HTR-8/SVneo (cell line): ENCODE results near the gene ZNF280A.

Experiments used
- DNase-seq: peaks from one replicate; pipeline ENCODE4 v3.0.0; 2011; ENCODE audit warnings: low spot score, mixed read lengths; ENCODE audit not compliant: insufficient read length
- FAIRE-seq: peaks from 2 replicates; lab custom pipeline; 2011; peaks lifted over from hg19 to GRCh38; lab: Jason Lieb, UNC

The ZNF280A gene, protein sequence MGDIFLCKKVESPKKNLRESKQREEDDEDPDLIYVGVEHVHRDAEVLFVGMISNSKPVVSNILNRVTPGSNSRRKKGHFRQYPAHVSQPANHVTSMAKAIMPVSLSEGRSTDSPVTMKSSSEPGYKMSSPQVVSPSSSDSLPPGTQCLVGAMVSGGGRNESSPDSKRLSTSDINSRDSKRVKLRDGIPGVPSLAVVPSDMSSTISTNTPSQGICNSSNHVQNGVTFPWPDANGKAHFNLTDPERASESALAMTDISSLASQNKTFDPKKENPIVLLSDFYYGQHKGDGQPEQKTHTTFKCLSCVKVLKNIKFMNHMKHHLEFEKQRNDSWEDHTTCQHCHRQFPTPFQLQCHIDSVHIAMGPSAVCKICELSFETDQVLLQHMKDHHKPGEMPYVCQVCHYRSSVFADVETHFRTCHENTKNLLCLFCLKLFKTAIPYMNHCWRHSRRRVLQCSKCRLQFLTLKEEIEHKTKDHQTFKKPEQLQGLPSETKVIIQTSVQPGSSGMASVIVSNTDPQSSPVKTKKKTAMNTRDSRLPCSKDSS

DNA sequence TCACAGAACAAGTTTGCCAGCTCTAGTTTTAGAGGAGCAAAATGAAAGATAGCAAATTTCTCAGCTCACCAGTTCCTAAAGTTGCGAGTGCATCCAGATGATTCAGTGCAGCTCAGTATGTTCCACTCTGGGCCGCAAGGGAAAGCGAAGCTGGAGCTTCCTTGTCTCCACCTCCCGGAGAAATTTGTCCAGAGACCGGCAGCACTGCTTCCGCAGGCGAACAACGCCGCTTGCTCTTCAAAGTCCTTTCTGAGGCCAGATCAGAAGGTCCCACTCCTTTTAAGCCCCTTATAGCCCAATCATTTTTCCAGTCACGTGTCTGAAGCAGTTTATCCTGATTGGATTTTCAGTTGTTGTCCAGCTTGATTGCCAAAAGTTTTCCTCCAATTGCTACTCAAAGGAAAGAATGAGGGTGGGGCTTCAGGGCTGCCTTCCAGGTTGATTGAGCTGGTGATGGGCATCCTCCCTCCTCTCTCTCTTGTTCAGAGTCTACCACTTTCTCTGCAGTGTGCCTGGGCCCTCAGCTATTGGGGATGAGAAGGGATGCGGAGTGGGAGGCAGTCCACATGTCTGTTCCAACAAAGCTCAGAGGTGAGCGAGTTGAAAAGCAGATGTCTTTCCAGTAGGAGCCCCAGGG, at the start of gene ZNF280A:
TSS of gene ZNF280A (minus strand) at position 251 of the 637 bp plus-strand sequence. CDS start 4,640 bp downstream, outside the sequence.
- FAIRE-seq, result no peak
- no peak for DNase-seq

DNA sequence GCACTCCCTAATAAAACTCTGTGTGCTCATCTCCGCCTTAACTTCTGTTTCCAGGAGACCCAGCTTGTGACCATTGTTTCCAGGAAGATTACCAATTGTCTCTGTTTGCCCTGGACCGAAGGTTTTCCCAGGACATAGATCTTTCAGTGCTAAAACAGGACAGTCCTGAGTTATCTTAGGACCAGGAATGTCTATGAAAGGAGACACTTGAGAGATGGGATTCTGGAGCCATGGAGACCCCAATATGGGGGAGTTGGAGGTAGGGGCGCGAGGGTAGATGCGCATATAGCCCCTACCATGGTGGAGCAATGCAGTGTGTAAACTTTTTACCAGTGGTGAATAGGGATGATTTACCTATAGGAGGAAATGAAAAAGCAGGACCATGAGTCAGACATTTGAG, 49.1 kb upstream of the ZNF280A start:
- no peak for DNase-seq
- FAIRE-seq, result no peak

DNA sequence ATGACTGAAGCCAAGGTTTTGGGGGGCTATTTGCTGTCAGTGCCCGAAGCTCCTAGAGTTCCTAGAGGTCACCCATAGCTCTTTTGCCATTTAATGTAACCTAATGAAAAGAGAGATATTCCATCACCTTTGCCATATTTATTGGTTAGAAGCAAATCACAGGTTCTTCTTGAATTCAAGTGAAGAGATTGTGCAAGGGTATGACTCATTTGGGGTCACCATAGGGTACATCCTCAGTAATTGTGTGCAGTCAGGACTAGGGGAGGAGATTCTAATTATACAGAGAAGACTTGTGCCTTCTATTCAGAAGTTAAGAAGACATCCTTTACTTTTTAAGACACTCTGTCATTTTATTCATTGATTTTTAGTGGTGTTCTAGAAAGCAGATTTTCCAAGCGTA, 45.9 kb upstream of the ZNF280A start:
- DNase-seq (no peak), FAIRE-seq (no peak)

DNA sequence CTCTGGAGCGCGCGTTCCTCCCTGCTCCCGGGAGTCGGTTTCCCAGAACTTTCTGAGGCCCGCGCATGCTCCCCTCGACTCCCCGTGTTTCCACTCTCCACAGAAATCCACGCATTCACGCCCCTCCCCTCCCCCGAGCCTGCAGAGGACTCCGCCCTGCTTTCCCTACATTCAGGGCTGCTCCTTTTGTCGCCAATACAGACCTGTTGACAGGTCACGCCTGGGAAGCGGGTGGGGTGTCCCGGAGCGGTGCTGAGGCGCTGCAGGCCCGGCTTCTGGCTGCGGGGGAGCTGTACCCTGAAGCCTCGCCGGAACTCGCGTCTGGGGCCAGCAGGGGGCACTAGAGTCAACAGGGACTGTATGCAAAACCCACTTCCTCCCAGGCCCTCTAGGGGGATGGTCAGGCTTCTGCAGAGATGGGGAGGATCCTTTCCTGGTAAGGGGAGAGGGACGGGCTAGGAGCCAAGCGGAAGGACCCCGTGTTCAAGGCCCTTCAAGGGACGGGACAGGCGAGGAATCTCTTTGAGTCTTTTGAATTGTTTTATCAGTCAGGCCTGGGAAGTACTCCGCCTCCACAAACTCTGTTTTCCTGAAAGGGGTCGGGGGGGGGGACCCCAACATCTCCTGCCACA, 39.0 kb upstream of the ZNF280A start, which contains the start of gene PRAME:
TSS of gene PRAME (minus strand) at position 294 of the 632 bp plus-strand sequence. CDS start 2,433 bp downstream, outside the sequence.
- DNase-seq, result no peak
- no peak for FAIRE-seq

DNA sequence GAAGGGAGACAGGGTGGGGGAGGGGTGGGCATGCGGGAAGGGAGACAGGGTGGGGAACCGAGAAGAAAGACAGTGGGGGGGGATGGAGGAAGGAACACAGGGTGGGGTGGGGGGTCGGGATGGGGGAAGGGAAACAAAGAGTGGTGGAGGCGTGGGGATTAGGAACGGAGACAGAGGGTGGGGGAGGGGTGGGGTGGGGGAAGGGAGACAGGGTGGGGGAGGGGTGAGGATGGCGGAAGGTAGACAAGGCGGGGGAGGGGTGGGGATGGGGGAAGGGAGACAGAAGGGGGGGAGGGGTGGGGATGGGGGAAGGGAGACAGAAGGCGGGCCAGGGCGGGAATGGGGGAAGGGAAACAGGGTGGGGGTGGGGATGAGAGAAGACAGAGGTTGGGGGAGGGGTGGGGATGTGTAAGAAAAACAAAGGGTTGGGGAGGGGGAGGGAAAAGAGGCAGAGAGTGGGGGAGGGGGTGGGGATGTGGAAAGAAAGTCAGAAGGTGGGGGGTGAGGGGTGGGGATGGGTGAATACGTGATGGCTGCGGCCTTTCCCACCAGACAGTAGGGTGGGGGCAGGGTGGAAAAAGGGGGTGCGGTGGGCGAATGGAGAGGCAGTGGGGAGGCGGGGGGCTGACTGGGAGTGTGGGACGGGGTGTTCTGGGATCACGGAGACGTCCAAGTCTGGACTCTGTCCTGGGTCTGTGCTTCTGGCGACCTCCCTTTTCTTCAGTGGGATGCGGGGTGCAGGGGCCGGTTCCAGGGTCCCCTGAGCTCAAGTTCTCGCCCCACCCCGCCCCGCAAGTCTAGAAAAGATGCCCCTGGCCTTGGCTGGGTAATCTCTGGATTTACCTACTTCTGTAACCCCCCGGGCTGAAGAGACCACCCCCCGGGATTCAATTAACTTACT, 38.3 kb upstream of the ZNF280A start:
- DNase-seq (no peak), FAIRE-seq (no peak)

DNA sequence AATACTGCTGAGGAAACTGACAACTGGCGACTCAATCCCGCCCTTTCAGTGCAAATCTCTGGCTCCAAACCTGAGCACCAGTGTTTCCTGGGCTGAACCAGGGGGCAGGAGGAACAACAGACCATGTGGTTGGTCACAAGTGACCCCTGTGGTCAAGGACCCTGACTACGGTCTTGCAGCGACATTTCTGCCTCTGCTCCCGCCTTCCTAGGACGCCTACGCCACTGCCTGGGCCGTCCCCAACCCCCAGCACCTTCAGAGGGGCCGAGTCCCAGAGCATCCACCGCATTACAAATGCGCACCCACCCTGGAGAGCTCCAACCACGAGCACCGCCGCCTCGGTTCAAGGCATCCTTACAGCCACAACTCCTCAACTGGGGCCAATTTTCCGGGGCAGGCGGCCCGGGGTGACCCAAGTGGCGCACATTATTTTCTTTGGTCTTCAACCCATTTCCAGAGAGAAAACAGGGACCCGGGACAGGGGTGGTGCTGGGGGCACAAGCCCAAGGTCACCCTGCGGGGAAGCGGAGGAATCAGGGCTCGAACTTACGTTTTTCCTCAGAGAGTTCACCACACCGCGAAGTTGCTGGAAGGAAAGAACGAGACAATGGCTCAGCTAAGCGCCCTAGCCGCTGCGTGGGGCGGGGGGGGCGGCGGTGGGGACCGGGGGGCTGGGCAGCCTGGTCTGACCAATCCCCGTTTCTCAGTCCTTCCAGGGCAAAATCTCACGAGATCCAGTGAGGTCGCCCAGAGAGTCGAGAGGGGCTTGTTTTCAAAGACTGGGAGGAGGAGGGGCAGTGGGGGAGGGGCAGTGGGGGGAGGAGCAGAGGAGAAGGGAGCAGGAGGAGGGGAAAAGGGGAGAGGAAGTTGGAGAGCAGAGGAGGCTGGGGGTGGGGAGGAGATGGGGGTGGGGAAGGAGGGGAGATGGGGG, 37.2 kb upstream of the ZNF280A start:
- DNase-seq, result no peak
- no peak for FAIRE-seq

DNA sequence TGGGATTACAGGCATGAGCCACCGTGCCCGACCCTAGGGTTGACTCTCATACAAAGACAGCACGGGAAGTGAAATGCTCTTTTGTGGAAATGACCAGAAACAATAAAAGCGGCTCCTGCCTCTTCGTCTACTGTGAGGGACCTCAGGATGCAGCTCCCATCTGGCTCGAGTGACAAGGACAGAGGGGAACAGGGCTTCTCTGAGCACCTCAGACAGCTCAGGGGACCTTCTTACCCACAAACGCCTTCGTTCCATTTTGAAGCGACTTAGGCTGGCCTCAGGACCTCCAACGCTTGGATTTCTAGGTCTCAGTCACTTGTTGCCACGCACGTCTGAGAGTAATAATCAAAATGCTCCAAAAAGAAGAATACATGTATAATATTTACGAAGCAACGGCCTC, 36.5 kb upstream of the ZNF280A start:
- no peak for DNase-seq
- no peak for FAIRE-seq

DNA sequence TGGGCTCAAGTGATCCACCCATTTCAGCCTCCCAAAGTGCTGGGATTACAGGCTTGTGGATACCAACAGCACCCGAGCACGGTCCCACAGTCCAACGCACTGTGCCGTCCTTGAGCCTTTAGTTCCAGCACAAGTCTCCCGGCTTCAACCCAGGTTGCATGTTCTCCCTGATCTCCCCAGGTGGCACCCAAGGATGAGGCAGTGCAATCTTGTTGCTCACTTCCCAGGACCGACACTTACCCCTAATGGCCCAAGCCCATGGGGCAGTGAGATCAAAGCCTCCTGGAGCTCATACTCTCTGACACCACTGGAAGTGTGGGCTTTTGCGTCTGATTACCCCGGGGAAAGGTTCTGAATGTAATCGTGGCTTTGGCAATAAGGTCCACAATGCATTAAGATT, 35.5 kb upstream of the ZNF280A start:
- no peak for DNase-seq
- FAIRE-seq, result no peak

DNA sequence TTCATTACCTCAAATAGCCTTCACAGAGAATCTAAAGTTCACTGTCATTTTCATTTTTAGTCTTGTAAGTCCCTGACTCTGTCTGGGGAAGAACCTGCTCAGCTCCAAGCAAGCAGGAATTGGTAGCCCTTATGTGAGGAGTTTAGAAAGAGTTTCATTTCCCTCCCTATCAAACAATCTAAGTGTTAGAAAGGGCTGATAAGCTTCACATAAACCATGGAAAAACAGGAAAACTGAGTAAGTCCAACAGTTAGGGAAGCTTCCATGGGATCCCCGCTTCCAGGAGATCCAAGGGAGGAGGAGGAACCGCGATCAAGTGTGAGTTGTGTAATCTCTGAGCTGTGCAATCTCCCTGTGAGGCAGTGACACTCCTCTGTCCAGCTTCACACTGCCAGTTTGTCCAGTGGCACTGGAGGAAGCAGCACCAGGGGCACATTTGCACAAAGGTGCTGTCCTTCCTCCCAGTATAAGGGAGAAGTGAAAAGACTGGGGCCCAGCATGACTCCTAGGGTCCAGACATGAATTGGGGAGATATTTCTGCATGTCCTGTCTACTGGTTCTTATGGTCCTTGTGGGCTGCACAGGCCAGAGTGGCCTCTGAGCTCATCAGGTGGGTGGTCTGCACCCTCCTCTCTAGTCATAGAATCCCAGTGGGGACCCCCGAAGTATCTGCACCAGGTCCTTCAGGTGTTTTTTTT, 34.7 kb upstream of the ZNF280A start:
- DNase-seq (no peak), FAIRE-seq (no peak)

DNA sequence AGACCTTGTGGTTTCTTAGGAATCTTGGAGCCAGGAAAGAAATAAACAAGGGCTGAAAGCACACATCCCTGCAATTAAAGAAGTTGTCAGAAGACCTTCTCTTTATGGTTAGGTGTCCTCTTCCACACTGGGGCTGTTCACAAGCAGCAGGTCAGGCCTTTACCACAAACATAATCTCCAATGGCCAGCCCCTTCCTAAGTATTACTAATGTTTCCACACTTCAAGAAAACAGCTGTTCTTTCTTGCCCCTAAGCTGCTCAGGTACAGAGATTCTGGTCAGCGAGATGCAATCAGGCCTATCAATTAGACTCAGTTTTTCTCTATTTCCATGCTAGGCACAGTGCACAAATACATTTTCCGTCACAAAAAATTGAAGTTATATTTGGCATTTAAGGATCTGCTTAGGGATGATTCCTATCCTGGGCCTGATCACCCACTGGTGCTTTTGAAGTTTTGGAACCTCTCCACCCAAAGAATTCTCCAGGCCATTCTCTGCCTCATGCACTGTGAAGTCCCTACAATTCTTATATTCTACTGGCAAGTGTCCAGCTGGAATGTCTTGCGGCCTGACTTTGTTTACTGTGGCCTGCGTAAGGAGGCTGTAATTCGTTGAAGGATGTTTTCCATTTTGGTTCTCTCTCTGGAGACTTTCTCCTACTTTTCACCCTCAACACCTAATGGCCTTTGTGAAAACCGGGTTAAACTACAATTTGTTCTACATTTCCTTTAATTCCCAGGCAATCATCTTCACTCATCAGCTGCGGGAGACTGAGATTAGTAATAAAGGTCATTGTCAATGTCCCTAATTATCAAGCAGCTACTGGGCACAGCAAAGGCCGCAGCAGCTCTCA, 33.9 kb upstream of the ZNF280A start:
- FAIRE-seq (no peak), DNase-seq (no peak)

DNA sequence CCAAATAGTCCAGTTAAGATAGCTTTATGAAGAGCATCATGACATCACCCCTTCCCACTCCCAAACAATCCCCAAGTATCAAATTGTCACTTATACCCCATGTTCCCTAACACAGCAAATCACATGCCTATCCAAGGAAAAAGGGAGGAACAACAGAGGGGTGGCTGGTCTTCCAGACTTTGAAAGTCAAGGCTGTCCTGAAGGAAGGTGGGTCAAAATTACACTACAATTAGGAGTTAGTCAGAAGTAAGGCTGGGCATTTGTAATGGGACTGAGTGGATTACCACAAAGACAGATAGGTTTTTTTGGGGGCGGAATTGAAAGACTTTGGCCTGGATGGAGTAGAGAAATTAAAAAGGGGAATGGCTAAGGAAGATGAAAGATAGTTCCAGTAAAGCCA, 33.1 kb upstream of the ZNF280A start:
- DNase-seq (no peak), FAIRE-seq (no peak)

DNA sequence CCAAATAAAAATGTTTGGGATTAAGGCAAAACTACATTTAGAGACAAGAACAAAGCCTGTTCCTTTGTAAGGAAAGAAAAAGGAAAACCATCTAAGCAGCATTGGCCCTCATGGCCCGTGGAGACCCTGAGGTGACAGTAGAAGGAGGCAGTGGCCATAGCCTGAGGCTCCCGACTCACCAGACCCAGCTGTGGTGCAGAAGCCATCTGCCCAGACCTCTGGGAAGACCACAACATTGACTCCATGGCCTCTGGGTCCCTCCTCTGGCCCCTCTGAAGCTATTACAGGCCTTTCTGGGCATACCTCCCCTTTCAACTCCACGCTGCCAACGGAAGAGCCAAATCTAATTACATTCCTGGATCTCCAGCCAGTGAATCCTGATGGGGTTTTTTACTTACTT, 32.6 kb upstream of the ZNF280A start:
- DNase-seq (no peak), FAIRE-seq (no peak)

DNA sequence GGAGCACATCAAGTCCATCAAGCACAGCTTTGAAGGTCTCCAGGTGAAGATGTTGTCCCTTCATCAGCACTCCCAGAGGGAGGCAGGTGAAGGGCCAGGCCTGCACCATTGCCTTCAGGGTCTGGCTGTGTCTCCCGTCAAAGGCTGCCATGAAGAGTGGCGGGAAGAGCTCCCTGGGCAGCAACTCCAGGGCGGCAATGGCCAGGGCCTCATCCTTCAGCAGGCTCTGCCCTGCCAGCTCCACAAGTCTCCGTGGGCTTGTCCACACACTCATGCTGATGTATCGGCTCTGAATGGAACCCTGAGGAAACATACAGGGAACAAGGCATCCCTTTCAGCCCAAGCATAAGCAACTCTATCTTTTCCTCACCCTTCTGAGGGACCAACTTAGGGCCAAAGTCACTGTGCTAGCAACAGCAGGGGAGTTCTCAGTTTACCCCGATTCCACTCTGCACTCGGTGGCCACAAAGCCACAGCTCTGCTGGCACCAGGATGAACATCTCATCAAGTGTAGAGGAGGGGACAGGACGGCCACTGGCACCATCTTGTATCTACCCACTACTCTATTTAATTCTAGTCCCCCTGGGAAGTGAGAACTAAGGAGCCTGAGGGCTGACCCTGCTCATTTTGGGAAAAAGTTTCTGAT, 30.8 kb upstream of the ZNF280A start:
- DNase-seq, result no peak
- FAIRE-seq, result no peak

DNA sequence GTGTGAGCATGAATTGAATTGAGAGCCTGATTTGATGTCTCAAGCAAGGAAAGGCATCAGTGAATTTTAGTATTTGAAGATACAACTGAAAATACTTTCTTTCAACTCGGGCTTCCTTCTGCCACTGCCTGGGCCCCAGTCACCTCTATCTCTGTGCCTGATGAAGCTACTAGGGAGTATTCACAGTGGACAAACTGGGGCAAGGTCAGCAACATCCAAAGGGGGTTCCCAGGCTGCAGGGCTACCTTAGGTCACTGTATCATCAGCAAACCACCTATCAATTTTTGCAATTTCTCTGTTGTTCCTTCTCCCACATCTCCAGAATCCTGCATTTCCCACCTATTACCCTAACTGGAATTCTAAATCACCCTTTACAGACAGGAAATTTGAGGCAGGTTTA, 28.8 kb upstream of the ZNF280A start:
- no peak for FAIRE-seq
- DNase-seq, result no peak

DNA sequence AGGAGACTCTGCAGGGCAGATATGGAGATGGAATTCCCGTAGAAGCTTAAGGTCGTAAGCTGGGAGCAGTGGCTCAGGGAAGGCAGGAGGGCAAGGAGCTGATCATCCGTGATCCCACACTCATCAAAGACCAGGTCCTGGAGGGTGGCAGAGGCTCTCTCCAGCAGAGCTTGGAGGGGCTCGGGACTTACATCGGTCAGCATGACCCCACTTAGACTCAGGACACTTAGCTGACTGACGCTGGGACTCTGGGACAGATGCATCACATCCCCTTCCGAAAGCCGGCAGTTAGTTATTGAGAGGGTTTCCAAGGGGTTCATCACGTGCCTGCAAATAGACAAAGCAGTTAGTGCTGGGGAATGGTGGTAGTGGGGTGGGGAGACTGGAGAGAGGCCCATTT, 28.2 kb upstream of the ZNF280A start:
- no peak for FAIRE-seq

DNA sequence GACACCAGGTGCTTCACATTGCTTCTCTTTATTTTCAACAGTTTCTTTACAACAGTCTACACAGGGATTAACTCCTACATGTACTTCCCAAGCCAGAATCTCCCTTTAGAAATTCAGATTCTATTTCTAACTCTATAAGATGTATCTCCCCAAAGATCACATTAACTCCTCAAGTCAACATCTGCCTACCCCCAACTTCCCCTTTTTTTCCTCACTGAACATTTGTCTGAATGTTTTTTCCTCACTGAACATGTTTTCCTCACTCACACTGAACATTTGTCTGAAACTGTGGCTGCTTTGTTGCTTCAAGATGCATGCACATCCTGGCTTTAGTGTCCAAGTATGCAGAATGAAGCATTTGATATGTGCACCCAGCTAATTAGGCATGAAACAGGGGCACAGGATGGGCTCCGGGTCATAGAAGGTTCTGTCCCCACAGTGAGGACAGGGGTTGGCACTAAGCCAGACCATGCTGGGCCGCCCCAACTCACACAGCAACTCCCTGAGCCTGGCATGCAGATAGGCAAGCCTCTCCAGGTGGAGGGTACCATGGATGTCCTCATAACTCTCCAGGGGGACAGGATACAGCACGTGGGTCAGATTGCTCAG, 27.7 kb upstream of the ZNF280A start:
- FAIRE-seq, result no peak
- no peak for DNase-seq

More for the DNA sequence above, 28.2 kb upstream of the ZNF280A start:
- no peak for DNase-seq
